ENCODE data around the gene TMEM63B. TPM values are rescaled to one million over a fixed set of nuclear protein-coding genes. Genes with fewer than 3 reads are reported as not detected.

Gene TMEM63B
- total RNA-seq: 67.7 and 73.1 TPM in 2 replicates

GRCh38 chr6:44127186-44128019 lies at the start of gene TMEM63B, which contains the start of gene MRPL14:
Gene TMEM63B, plus strand, starts transcription at chr6:44127554. Its CDS starts 7,031 bp downstream, at chr6:44134585.
Gene MRPL14, minus strand, starts transcription at chr6:44127452. Its CDS starts 10,841 bp downstream, at chr6:44116611.

GRCh38 chr6:44158770-44159228 lies 31.4 kb downstream of the TMEM63B start, which contains the start of gene CAPN11:
Gene CAPN11, plus strand, starts transcription at chr6:44158820. Its CDS starts 29 bp downstream, at chr6:44158849.

Other genes with a start within 250 kb of the TMEM63B start
- gene MRPL14, start 102 bp upstream of the TMEM63B start, total RNA-seq: 86.7 and 87.8 TPM in 2 replicates
- gene CAPN11, start 31.3 kb downstream of the TMEM63B start, total RNA-seq: not detected in 2 replicates
- gene MYMX, start 89.4 kb downstream of the TMEM63B start, total RNA-seq: 0.21 TPM in 1 of 2 replicates, not detected in the other
- 25.1 and 26.5 TPM in 2 replicates for gene SLC29A1, start 96.0 kb downstream of the TMEM63B start, total RNA-seq
- 1,137 and 1,196 TPM in 2 replicates for gene HSP90AB1, start 119.5 kb downstream of the TMEM63B start, total RNA-seq
- gene SLC35B2, start 130.0 kb downstream of the TMEM63B start, total RNA-seq: 69.7 and 73.1 TPM in 2 replicates
- 25.9 and 32.9 TPM in 2 replicates for gene NFKBIE, start 138.0 kb downstream of the TMEM63B start, total RNA-seq
- under 0.01 TPM in 1 of 2 replicates, not detected in the other for gene TMEM151B, start 142.9 kb downstream of the TMEM63B start, total RNA-seq
- gene AARS2, start 185.8 kb downstream of the TMEM63B start, total RNA-seq: 22.6 and 23.5 TPM in 2 replicates
- gene SPATS1, start 215.1 kb downstream of the TMEM63B start, total RNA-seq: not detected in 2 replicates